ENCODE data around the gene AGPS.
"Not testable (repeated sequence)": the region's sequence is repeated elsewhere in the genome, so short reads cannot be mapped to it uniquely, and the experiment has no call there.

AGPS gene

DNA sequence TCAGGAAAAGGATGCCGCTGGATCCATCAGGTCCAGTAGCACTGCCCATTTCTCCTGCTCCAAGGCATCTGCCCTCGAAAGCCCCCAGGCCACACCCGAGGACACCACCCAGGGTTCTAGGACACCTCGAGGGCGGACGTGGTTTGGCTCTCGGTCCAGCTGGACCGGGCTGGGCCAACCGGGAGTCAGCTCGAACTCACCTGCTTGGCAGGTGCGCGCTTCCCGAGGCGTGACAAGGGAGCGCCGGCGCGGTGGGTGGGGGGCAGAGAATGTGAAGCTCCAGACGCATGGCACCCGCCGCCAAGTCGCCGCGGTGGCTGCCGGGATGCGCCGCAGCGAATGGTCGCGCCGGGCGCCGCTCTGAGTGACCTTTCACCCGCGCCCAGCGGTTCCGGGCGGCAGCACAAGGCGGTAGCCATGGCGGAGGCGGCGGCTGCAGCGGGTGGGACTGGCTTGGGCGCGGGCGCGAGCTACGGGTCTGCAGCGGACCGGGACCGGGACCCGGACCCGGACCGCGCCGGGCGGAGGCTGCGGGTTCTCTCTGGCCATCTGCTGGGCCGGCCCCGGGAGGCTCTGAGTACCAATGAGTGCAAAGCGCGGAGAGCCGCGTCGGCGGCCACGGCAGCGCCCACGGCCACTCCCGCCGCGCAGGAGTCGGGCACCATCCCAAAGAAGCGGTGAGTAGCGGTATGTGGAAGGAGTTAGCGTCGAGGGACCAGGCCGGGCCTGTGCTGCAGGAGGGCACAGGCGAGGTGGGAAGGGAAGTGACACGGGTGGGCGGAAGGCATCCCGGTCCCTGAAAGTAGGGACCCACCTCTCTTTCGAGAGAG, at the start of gene AGPS:
Gene AGPS, plus strand, starts transcription at position 401 of the 830 bp plus-strand sequence. Its CDS starts 17 bp downstream, at position 418.
- DNase-seq, result peak in 54 of 56 donors; percentile 8 to 83 (median 60)

GRCh38 chr2:177343773-177344172, 48.8 kb upstream of the AGPS start:
- DNase-seq, result no peak

DNA sequence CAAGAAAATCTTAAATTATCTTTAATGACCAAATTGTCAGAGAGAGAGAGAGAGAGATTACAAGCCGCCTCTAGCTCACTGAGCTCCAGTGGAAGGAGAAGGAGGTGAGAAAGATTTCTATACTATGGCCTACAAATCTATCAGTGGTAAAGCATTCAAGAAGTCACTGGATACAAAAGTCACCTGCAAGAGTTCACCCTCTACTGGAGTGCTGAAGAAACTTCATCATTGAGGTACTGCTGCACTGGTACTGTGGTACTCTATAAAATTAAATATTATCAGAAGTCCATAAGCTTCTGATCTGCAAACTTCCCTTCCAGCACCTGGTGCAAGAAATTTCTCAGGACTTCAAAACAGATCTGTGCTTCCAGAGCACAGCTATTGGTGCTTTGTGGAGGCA, 48.3 kb upstream of the AGPS start:
- DNase-seq, result no peak

DNA sequence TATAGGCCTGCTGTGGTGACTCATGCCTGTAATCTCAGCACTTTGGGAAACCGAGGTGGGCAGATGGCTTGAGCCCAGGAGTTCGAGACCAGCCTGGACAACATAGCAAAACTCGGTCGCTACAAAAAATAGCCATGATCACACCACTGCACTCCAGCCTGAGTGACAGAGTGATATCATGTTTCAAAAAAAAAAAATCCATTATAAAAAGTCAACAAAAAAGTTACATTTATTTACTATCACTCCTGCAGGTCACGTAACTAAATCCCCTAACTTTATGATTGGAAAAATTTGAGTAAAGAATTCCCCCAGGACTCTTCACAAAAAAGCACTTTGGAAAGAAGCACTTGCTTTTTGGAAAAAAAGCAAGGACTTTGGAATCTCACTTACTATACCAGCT, 46.4 kb upstream of the AGPS start:
- DNase-seq, result no peak

GRCh38 chr2:177347570-177347969, 45.0 kb upstream of the AGPS start:
- DNase-seq, result no peak

DNA sequence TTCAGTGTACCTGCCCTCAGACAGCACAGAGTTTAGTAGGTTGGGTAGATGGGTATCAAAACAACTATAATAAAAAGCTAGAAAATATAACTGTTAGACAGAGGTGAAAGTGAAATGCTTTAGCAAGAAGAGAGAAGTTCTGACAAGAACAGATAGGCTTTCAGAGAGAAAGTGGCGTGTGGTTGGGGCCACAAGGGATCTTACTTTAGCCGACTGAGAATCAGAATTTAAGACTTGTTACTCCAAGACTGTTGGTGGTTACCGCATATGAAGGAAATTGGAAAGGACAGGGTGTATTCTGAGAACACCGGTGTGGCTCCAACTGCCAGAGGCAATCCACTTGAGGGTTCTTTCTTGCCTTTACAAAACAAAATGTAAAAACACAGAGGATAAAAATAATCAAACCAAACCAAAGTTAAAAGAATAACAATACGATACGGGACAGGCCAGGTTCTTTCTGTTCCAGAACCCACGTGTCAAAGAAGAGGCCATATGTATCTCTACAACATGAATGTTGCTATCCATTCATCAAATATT, 44.4 kb upstream of the AGPS start:
- no peak for DNase-seq

GRCh38 chr2:177348733-177349693, 43.6 kb upstream of the AGPS start:
- no peak for DNase-seq

DNA sequence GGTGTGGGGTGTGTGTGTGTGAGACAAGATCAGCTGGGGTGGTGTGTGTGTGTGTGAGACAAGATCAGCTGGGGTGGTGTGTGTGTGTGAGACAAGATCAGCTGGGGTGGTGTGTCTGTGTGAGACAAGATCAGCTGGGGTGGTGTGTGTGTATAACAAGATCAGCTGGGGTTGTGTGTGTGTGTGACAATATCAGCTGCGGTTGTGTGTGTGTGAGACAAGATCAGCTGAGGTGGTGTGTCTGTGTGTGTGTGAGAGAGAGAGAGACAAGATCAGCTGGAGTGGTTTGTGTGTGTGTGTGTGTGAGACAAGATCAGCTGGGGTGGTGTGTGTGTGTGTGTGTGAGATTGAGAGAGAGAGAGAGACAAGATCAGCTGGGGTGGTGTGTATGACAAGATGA, 41.9 kb upstream of the AGPS start:
- not testable (repeated sequence) for DNase-seq

- DNase-seq, result not testable (repeated sequence)
Observed at GRCh38 chr2:177351121-177351520, 41.5 kb upstream of the AGPS start.

GRCh38 chr2:177352441-177353186, 40.0 kb upstream of the AGPS start:
- no peak for DNase-seq

DNA sequence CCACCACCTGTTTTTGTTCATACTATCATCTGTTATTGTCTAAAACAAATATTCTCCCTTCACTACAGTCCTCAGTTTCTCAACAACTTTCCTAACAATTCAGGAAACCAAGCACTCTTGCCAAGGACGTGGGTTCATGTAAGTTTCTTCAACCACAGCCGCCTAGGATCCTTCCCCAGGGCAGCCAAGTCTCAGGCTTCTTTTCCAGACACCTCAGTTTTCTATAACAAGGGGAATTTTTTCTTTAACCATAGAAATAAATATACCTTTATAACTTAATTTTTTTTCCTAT, 39.4 kb upstream of the AGPS start:
- DNase-seq, result no peak

GRCh38 chr2:177354541-177354940, 38.0 kb upstream of the AGPS start:
- DNase-seq, result not testable (repeated sequence)

- peak in 1 of 56 donors; percentile 3 for DNase-seq
Observed at GRCh38 chr2:177355874-177356273, 36.7 kb upstream of the AGPS start.

GRCh38 chr2:177359836-177360595, 32.6 kb upstream of the AGPS start:
- DNase-seq, result no peak

GRCh38 chr2:177362499-177362898, 30.1 kb upstream of the AGPS start:
- peak in 4 of 56 donors; percentile 7 to 23 (median 10) for DNase-seq

DNA sequence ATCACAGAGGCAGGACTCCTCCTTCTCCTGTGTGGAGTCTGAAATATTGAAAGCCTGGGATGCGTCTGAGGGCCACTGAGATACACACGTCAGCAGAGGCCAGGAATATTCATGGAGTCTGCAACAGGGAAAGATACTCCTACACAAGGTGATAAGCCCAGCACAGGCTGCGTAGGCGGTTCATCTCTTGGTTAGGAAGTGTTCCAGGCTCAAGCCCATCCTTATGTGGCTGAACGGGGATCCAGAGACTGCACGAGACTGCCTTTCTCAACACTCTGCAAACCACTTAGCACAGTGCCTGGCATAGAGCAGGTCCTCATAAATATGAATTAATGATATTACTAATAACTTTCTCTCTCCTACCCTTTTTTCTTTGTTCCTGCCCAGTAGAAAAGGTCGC, 29.2 kb upstream of the AGPS start:
- peak in 6 of 56 donors; percentile 2 to 31 (median 22) for DNase-seq

DNA sequence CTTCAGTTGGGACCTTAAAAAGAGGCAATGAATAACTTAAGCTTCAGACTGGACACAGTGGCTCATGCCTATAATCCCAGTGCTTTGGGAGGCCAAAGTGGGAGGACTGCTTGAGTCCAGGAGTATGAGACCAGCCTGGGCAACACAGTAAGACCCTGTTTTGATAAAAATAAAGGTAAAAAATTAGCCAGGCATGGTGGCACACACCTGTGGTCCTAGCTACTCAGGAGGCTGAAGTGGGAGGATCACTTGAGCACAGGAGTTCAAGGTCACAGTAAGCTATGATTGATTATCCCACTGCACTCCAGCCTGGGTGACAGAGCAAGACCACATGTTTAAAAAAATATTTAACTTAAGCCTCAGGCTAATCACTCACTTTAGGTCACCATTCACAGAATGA, 26.8 kb upstream of the AGPS start:
- DNase-seq, result not testable (repeated sequence)

- DNase-seq, result not testable (repeated sequence)
Observed at GRCh38 chr2:177368023-177368422, 24.6 kb upstream of the AGPS start.

DNA sequence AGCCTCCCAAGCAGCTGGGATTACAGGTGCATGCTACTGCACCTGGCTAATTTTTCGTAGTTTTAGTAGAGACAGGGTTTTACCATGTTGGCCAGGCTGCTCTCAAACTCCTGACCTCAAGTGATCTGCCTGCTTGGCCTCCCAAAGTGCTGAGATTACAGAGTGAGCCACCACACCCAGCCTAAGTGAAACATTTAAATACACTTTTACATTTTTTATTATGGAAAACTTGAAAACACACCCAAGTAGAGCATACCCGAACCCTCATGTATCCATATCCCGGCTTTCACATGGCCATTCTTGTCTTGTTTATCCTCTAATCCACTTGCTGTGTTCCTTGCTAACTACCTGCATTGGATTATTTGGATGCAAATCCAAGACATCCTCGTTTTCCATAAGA, 13.2 kb upstream of the AGPS start:
- DNase-seq, result no peak

DNA sequence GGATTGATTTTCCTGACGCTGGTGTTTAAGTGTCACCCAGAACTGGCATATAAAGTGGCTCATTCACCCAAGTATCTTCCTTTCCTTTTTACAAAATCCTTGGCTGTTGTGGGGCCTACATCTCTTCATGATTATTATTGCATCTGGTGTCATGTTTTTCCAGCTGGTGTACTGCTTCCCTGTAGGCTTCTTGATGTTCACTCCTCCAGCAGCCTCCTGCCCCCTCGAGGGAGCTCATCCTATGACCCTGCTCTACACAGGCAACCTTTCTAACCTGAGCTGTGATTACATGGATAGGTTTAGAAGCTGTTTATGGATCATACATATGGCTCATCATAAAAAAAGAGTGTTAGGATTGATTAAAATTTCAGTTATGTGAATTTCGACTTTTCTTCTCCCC, 12.4 kb upstream of the AGPS start:
- DNase-seq, result no peak

DNA sequence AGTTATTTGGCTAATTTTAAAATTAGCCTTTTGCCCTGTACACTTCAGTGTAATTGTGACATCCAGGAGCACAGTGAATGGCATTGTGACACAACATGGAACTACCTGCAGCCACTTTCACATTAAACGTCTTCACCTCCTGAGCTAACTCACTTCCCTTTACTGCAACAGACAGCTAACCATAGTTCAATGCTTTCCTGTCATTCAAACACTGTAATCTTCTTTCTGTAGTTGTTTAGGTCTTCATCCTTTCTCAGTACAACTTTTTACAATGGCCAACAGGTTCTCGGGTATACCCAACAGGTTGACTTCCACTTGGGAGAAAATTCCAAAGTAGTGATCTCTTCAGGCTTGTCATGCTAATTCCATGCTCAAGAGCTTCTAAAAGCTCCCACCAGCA, 8.6 kb upstream of the AGPS start:
- DNase-seq, result no peak

All from amygdala (tissue), 56 donors.